ENCODE data around the gene ZFX.
A peak's percentile ranks its signal among the peaks of the same experiment; 100 is the strongest.

ZFX gene

GRCh38 chrX:24232796-24233195, 83.3 kb downstream of the ZFX start:
- Histone ChIP-seq H3K36me3 (ENCODE audit: insufficient read depth, low read length) (no peaks in the 10 kb centered on the region), H3K4me1 (ENCODE audit: control insufficient read depth, insufficient read depth, low read length, unreplicated experiment) (peaks cover 20% of the 10 kb centered on the region), H3K79me2 (ENCODE audit: control insufficient read depth, insufficient read depth, low read length, unreplicated experiment) (no peaks in the 10 kb centered on the region), H3K4me3 (ENCODE audit: low read depth, low read length) (no peak overlapping the region), H2AFZ (ENCODE audit: low read length, unreplicated experiment) (no peak overlapping the region), H3K27ac (ENCODE audit: low read depth, low read length) (no peak overlapping the region), H3K27me3 (ENCODE audit: insufficient read depth, low read length) (no peaks in the 10 kb centered on the region)

DNA sequence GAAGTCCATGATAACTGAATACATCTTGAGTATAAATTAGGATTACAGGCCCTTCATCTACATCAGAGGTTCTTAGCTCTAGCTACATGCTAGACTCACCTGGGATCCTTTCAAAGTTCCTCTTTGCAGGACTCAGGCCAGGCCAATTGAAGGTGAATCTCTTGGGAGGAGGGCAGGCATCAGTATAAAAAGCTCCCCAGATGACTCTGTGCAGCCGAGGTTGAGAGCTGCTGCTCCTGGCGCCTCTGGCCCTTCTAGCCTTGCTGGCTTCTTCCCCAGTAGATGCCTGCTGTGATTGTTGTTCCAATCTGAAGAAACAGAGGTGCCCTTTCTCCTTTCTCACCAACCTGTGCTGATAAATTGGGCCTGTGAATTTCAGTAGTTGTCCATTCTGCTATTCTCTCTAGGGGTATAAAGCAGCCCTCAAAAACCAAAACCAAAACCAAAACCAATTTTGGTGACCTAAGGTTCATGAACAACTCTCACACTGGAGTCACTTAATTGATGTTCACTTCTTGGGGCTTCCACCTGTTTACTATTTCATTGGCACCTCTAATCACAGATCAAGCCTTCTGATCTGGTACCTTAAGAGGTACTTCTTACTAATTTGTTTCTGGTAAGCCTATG, 85.7 kb downstream of the ZFX start:
- no peaks in the 10 kb centered on the region for H3K79me2 ChIP-seq (ENCODE audit: control insufficient read depth, insufficient read depth, low read length, unreplicated experiment)
- no peak overlapping the region for H2AFZ ChIP-seq (ENCODE audit: low read length, unreplicated experiment)

DNA sequence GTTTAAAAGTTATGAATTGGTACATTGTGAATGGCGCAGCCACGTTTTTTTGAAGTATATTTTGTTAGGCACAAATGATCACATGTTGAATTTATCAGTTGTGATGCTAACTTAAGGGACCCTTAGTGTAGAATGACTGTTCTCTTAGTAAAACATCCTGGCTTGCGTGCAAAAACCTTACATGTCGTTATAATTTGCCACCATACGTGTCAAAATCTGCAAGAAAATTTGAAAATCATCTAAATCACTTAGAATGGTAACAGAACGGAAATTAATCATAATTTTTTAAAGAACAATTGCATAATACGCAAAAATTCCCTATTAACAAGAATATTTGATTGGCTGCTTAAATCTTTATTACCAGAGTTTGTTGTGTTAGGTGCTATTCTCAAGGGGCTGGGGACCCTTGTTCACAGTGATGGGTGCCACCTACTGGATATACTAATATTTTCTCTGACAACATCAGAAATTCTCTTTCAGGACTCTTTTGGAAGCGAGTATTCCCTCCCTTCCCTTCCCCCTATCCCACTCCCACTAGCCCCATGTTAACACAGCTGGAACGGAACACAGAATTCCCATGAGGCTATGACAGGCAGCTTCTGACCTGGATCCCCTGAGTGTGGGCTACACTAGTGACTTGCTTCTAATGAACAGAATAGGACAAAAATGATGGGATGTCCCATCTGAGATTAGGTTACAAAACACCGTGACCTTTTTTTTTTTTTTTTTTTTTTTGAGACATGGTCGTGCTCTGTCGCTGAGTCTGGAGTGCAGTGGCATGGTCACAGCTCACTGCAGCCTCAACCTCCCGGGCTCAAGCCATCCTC, 92.5 kb downstream of the ZFX start:
- H3K4me3 ChIP-seq (ENCODE audit: low read depth, low read length), result peak overlapping the region; percentile 14; the same call in 1 of the 2 replicates
- H3K36me3 ChIP-seq (ENCODE audit: insufficient read depth, low read length), result no peaks in the 10 kb centered on the region
- peaks cover 44% of the 10 kb centered on the region for H3K4me1 ChIP-seq (ENCODE audit: control insufficient read depth, insufficient read depth, low read length, unreplicated experiment)
- H3K79me2 ChIP-seq (ENCODE audit: control insufficient read depth, insufficient read depth, low read length, unreplicated experiment), result no peaks in the 10 kb centered on the region
- peak overlapping the region; percentile 81 for H3K27ac ChIP-seq (ENCODE audit: low read depth, low read length)
- H3K27me3 ChIP-seq (ENCODE audit: insufficient read depth, low read length), result no peaks in the 10 kb centered on the region
- peak overlapping the region; percentile 31 for H2AFZ ChIP-seq (ENCODE audit: low read length, unreplicated experiment)

More for the DNA sequence above, 85.7 kb downstream of the ZFX start:
- Histone ChIP-seq H3K4me3 (ENCODE audit: low read depth, low read length) (no peak overlapping the region), H3K27ac (ENCODE audit: low read depth, low read length) (no peak overlapping the region), H3K36me3 (ENCODE audit: insufficient read depth, low read length) (no peaks in the 10 kb centered on the region), H3K27me3 (ENCODE audit: insufficient read depth, low read length) (no peaks in the 10 kb centered on the region), H3K4me1 (ENCODE audit: control insufficient read depth, insufficient read depth, low read length, unreplicated experiment) (peaks cover 12% of the 10 kb centered on the region)

GRCh38 chrX:24242649-24243175, 93.2 kb downstream of the ZFX start:
- Histone ChIP-seq H3K4me3 (ENCODE audit: low read depth, low read length) (peak overlapping the region; percentile 14), H3K27ac (ENCODE audit: low read depth, low read length) (peak overlapping the region; percentile 81), H3K36me3 (ENCODE audit: insufficient read depth, low read length) (no peaks in the 10 kb centered on the region), H3K4me1 (ENCODE audit: control insufficient read depth, insufficient read depth, low read length, unreplicated experiment) (peaks cover 44% of the 10 kb centered on the region), H2AFZ (ENCODE audit: low read length, unreplicated experiment) (peak overlapping the region; percentile 53), H3K79me2 (ENCODE audit: control insufficient read depth, insufficient read depth, low read length, unreplicated experiment) (no peaks in the 10 kb centered on the region), H3K27me3 (ENCODE audit: insufficient read depth, low read length) (no peaks in the 10 kb centered on the region)

- Histone ChIP-seq H3K36me3 (ENCODE audit: insufficient read depth, low read length) (no peaks in the 10 kb centered on the region), H3K4me3 (ENCODE audit: low read depth, low read length) (peak overlapping the region; percentile 14), H3K27me3 (ENCODE audit: insufficient read depth, low read length) (no peaks in the 10 kb centered on the region), H3K4me1 (ENCODE audit: control insufficient read depth, insufficient read depth, low read length, unreplicated experiment) (peaks cover 44% of the 10 kb centered on the region), H3K27ac (ENCODE audit: low read depth, low read length) (peak overlapping the region; percentile 81), H2AFZ (ENCODE audit: low read length, unreplicated experiment) (peak overlapping the region; percentile 53), H3K79me2 (ENCODE audit: control insufficient read depth, insufficient read depth, low read length, unreplicated experiment) (no peaks in the 10 kb centered on the region)
Measured at GRCh38 chrX:24243188-24243587, 93.7 kb downstream of the ZFX start.

DNA sequence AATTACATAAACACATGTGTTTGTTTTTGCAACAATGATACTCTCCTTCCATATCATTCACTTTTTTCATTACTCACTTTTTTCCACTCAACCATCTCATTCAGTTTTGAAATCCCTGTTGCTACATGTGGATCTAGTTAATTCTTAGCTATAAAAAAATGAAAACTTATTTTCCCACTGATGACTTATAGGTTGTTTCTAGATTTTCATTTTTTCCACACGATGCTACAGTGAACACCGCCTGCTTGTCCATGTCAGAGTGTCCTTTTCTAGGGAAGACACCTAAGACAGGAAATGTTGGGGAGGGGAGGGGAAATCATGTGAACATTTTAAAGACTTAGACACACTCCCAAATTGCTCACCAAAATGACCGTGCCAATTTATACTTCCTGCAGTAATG, 94.2 kb downstream of the ZFX start:
- Histone ChIP-seq H3K27ac (ENCODE audit: low read depth, low read length) (peak overlapping the region; percentile 81), H3K27me3 (ENCODE audit: insufficient read depth, low read length) (no peaks in the 10 kb centered on the region), H3K4me3 (ENCODE audit: low read depth, low read length) (peak overlapping the region; percentile 14), H3K79me2 (ENCODE audit: control insufficient read depth, insufficient read depth, low read length, unreplicated experiment) (no peaks in the 10 kb centered on the region), H2AFZ (ENCODE audit: low read length, unreplicated experiment) (no peak overlapping the region), H3K4me1 (ENCODE audit: control insufficient read depth, insufficient read depth, low read length, unreplicated experiment) (peaks cover 44% of the 10 kb centered on the region), H3K36me3 (ENCODE audit: insufficient read depth, low read length) (no peaks in the 10 kb centered on the region)

DNA sequence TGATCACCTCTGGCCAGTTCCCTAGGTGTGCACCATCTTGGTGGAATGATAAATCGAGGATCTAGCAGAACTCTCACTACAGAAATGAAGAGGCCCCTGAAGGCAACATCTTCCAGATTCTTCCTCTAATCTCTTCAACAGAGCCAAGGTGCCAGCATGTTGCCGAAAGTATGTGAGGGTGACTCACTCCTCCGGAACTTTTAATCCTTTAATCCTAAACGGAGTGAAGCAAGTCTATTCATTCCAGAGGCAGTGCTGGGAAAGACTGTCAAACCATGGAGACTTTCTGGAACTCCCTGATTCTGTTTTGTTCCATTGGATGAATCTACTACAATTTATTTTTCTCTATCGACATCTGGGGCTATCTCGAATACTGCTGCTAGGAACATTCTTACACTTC, 95.7 kb downstream of the ZFX start:
- Histone ChIP-seq H2AFZ (ENCODE audit: low read length, unreplicated experiment) (no peak overlapping the region), H3K36me3 (ENCODE audit: insufficient read depth, low read length) (no peaks in the 10 kb centered on the region), H3K4me1 (ENCODE audit: control insufficient read depth, insufficient read depth, low read length, unreplicated experiment) (peaks cover 44% of the 10 kb centered on the region), H3K79me2 (ENCODE audit: control insufficient read depth, insufficient read depth, low read length, unreplicated experiment) (no peaks in the 10 kb centered on the region), H3K27me3 (ENCODE audit: insufficient read depth, low read length) (no peaks in the 10 kb centered on the region), H3K4me3 (ENCODE audit: low read depth, low read length) (no peak overlapping the region), H3K27ac (ENCODE audit: low read depth, low read length) (peak overlapping the region; percentile 70)

DNA sequence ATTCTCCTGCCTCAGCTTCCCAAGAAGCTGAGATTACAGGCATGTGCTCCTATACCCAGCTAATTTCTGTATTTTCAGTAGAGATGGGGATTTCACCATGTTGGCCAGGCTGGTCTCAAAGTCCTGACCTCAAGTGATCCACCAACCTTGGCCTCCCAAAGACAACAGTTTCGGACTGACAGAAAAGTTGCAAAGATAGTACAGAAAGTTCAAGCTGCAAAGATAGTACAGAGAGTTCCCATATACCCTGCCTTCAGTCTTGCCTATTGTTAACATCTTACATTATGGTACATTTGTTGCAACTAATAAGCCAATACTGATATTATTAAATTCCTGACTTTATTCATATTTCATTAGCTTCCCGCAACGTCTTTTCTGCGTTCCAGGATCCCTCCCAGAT, 98.5 kb downstream of the ZFX start:
- no peak overlapping the region for H3K4me3 ChIP-seq (ENCODE audit: low read depth, low read length)
- H3K79me2 ChIP-seq (ENCODE audit: control insufficient read depth, insufficient read depth, low read length, unreplicated experiment), result no peaks in the 10 kb centered on the region
- H3K27me3 ChIP-seq (ENCODE audit: insufficient read depth, low read length), result no peaks in the 10 kb centered on the region
- no peaks in the 10 kb centered on the region for H3K36me3 ChIP-seq (ENCODE audit: insufficient read depth, low read length)
- no peak overlapping the region for H2AFZ ChIP-seq (ENCODE audit: low read length, unreplicated experiment)
- no peak overlapping the region for H3K27ac ChIP-seq (ENCODE audit: low read depth, low read length)
- H3K4me1 ChIP-seq (ENCODE audit: control insufficient read depth, insufficient read depth, low read length, unreplicated experiment), result peaks cover 34% of the 10 kb centered on the region

DNA sequence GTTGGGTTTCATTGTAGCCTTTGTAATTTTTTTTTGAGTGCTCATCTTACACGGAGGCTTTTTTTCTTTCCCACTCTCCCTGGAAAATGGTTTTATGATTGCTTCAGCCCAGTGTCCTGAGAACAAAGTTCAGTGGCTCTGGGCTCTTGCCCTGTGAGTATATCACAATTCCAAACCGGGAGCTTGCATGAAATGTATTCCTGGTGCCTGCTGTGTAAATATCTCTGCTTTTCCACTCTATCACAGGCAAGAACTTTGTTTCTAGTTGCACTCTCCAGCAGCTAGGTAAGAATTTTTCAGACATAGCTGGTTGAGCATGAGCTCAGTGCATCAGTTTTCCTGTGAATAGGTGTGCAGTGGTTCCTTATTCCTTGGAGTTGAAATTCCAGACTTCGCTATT, 103.5 kb downstream of the ZFX start:
- no peak overlapping the region for H3K27ac ChIP-seq (ENCODE audit: low read depth, low read length)
- H2AFZ ChIP-seq (ENCODE audit: low read length, unreplicated experiment), result no peak overlapping the region
- no peaks in the 10 kb centered on the region for H3K27me3 ChIP-seq (ENCODE audit: insufficient read depth, low read length)
- no peak overlapping the region for H3K4me3 ChIP-seq (ENCODE audit: low read depth, low read length)
- peaks cover 3% of the 10 kb centered on the region for H3K4me1 ChIP-seq (ENCODE audit: control insufficient read depth, insufficient read depth, low read length, unreplicated experiment)
- no peaks in the 10 kb centered on the region for H3K79me2 ChIP-seq (ENCODE audit: control insufficient read depth, insufficient read depth, low read length, unreplicated experiment)
- H3K36me3 ChIP-seq (ENCODE audit: insufficient read depth, low read length), result no peaks in the 10 kb centered on the region

DNA sequence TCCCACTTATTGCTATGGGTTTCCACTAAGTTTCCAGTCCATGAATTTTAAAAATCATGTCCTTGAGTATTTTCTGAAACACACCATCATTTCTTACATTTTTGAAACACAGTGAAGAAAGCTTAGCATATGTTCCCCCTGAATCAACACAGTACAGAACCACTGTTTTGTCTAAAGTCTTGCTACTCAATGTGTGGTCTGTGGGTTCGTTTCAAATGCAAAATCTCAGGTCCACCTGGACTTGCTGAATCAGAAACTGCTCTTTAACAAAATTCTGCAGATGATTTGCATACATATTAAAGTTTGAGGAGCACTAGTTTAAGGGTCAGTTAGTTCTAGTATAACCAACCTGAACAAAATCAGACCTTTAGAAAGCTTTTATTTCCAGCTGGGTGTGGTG, 103.9 kb downstream of the ZFX start:
- H3K4me1 ChIP-seq (ENCODE audit: control insufficient read depth, insufficient read depth, low read length, unreplicated experiment), result peaks cover 3% of the 10 kb centered on the region
- no peaks in the 10 kb centered on the region for H3K27me3 ChIP-seq (ENCODE audit: insufficient read depth, low read length)
- no peak overlapping the region for H3K4me3 ChIP-seq (ENCODE audit: low read depth, low read length)
- no peak overlapping the region for H3K27ac ChIP-seq (ENCODE audit: low read depth, low read length)
- no peaks in the 10 kb centered on the region for H3K79me2 ChIP-seq (ENCODE audit: control insufficient read depth, insufficient read depth, low read length, unreplicated experiment)
- no peak overlapping the region for H2AFZ ChIP-seq (ENCODE audit: low read length, unreplicated experiment)
- H3K36me3 ChIP-seq (ENCODE audit: insufficient read depth, low read length), result no peaks in the 10 kb centered on the region

DNA sequence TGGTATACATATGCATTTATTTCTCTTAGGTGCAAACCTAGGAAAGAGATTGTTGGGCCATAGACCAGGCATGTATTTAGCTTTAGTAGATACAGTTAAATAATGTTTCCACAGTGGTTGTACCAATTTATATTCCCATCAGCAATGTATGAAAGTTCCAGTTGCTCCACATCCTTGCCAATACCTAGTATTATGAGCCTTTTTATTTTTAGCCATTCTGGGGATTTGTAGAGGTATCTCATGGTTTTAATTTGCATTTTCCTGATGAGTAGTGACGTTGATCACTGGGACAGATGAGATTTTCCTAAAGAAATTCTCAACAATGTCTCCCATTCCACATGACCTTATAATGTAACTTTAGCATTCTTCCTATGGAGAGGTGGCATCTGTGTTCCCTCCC, 107.5 kb downstream of the ZFX start:
- no peaks in the 10 kb centered on the region for H3K36me3 ChIP-seq (ENCODE audit: insufficient read depth, low read length)
- H3K79me2 ChIP-seq (ENCODE audit: control insufficient read depth, insufficient read depth, low read length, unreplicated experiment), result no peaks in the 10 kb centered on the region
- no peak overlapping the region for H3K27ac ChIP-seq (ENCODE audit: low read depth, low read length)
- no peaks in the 10 kb centered on the region for H3K4me1 ChIP-seq (ENCODE audit: control insufficient read depth, insufficient read depth, low read length, unreplicated experiment)
- H2AFZ ChIP-seq (ENCODE audit: low read length, unreplicated experiment), result no peak overlapping the region
- no peak overlapping the region for H3K4me3 ChIP-seq (ENCODE audit: low read depth, low read length)
- no peaks in the 10 kb centered on the region for H3K27me3 ChIP-seq (ENCODE audit: insufficient read depth, low read length)
